Smooth muscle cell (in vitro differentiated cells): ENCODE measurements around the gene RAD52. TPM values are rescaled to one million over a fixed set of nuclear protein-coding genes. Genes with fewer than 3 reads are reported as not detected.

ENCODE experiments used
- DNase-seq: peaks from one replicate; lab custom pipeline; 2025; ENCODE audit not compliant: unreplicated experiment; lab: John Stamatoyannopoulos, UW
- H2AFZ ChIP-seq: fragments of 200-600 bp; sonication (generic); 2 replicates; pipeline ENCODE4 v1.6.0; 2016; ENCODE audit warnings: antibody characterized with exemption, low read depth, mild to moderate bottlenecking
- H3F3A ChIP-seq: fragments of 200-600 bp; sonication (generic); 2 replicates; pipeline ENCODE4 v1.6.0; 2017; ENCODE audit warnings: antibody characterized with exemption, low read depth
- H3K27ac ChIP-seq: fragments of 200-600 bp; sonication (generic); 2 replicates; pipeline ENCODE4 v1.5.1; 2016; ENCODE audit warnings: low read depth, mild to moderate bottlenecking
- H3K27me3 ChIP-seq: fragments of 200-600 bp; sonication (generic); 2 replicates; pipeline ENCODE4 v1.6.1; 2016; ENCODE audit warnings: low read depth, mild to moderate bottlenecking
- H3K36me3 ChIP-seq: fragments of 200-600 bp; sonication (generic); 2 replicates; pipeline ENCODE4 v1.5.1; 2016; ENCODE audit warnings: low read depth
- H3K4me1 ChIP-seq: fragments of 200-600 bp; sonication (generic); 2 replicates; pipeline ENCODE4 v1.5.1; 2016; ENCODE audit warnings: low read depth
- H3K4me2 ChIP-seq: fragments of 200-600 bp; sonication (generic); 2 replicates; pipeline ENCODE4 v1.6.0; 2016; ENCODE audit warnings: mild to moderate bottlenecking
- H3K4me3 ChIP-seq: fragments of 200-600 bp; sonication (generic); 2 replicates; pipeline ENCODE4 v1.5.1; 2016; ENCODE audit warnings: mild to moderate bottlenecking
- H3K79me2 ChIP-seq: fragments of 200-600 bp; sonication (generic); 2 replicates; pipeline ENCODE4 v1.6.0; 2016; ENCODE audit warnings: low read depth, mild to moderate bottlenecking
- H3K9ac ChIP-seq: fragments of 200-600 bp; sonication (generic); 2 replicates; pipeline ENCODE4 v1.6.0; 2016; ENCODE audit warnings: low read depth
- H3K9me3 ChIP-seq: fragments of 200-600 bp; sonication (generic); replicated peaks from 2 replicates; pipeline ENCODE4 v1.5.1; 2016; ENCODE audit warnings: low read depth
- H4K20me1 ChIP-seq: fragments of 200-600 bp; sonication (generic); 2 replicates; pipeline ENCODE4 v1.6.0; 2016; ENCODE audit warnings: low read depth
- WGBS: methylation state at CpG from one replicate; pipeline ENCODE4 v1.1.7; 2016; ENCODE audit warnings: low lambda C conversion rate; 5-methylcytosine and 5-hydroxymethylcytosine counted together
- polyA plus RNA-seq: library from polyadenylated mRNA; unstranded; fragments of >200 nt; fragmentation: Nextera tagmentation; extraction: Ambion mirVana; gene quantifications from 2 replicates; pipeline ENCODE4 v1.2.1, GENCODE V29; 2016
- total RNA-seq: library from RNA; depleted of rRNA; stranded (reverse); fragments of >200 nt; gene quantifications from 2 replicates; pipeline ENCODE4 v1.2.3, GENCODE V29; 2014
- TF ChIP-seq, protein P1 (sequence below): fragments of 200-600 bp; sonication (generic); IDR thresholded peaks from 2 replicates; pipeline ENCODE4 v1.5.1; 2017; ENCODE audit warnings: borderline replicate concordance, mild to moderate bottlenecking, antibody characterized with exemption; ENCODE audit not compliant: insufficient read depth, poor library complexity, severe bottlenecking

Gene RAD52
- total and polyA plus RNA-seq, 2 experiments from 2014 or later = 2.8 to 15.1 TPM

DNA sequence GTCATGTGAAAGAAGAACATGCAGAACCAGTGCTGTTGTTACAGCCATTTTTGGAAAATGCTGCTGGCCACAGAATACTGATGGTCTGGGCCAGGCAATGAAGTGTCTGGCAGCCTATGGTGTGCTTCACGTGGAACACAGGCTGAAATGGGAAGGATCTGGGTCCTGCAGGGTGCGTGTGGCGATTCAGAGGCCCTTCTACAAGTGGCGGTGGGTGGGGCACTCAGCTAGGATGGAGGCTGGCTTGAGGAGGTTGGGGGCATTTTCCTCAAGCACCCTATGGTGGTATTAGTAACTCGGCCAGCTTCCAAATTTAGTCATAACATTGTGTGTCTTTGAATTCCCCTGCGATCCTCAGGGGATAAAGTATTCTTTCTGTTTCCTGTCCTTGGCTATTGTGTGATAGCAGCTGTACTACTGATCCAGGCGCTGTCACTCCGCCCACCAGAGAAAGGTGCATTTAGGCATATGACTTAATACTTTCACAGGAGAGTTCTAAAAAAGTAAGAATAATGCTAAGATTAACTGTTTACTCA, 9.2 kb upstream of the RAD52 start:
- no peaks in the 10 kb centered on the region for H3K79me2 ChIP-seq
- no peaks in the 10 kb centered on the region for H3K27me3 ChIP-seq
- H3K36me3 ChIP-seq = no peaks in the 10 kb centered on the region
- DNase-seq = no peak
- H3F3A ChIP-seq = no peaks in the 10 kb centered on the region
- H3K4me1 ChIP-seq = no peaks in the 10 kb centered on the region
- H3K4me3 ChIP-seq = no peak overlapping the region
- no peaks in the 10 kb centered on the region for H3K9me3 ChIP-seq
- H2AFZ ChIP-seq = no peak overlapping the region
- H3K4me2 ChIP-seq = no peak overlapping the region
- H3K9ac ChIP-seq = no peak overlapping the region
- H4K20me1 ChIP-seq = no peaks in the 10 kb centered on the region
- 73% methylated on average over 8 of the region's 8 CpGs for WGBS
- no peak overlapping the region for H3K27ac ChIP-seq
- TF ChIP-seq, protein P1, sequence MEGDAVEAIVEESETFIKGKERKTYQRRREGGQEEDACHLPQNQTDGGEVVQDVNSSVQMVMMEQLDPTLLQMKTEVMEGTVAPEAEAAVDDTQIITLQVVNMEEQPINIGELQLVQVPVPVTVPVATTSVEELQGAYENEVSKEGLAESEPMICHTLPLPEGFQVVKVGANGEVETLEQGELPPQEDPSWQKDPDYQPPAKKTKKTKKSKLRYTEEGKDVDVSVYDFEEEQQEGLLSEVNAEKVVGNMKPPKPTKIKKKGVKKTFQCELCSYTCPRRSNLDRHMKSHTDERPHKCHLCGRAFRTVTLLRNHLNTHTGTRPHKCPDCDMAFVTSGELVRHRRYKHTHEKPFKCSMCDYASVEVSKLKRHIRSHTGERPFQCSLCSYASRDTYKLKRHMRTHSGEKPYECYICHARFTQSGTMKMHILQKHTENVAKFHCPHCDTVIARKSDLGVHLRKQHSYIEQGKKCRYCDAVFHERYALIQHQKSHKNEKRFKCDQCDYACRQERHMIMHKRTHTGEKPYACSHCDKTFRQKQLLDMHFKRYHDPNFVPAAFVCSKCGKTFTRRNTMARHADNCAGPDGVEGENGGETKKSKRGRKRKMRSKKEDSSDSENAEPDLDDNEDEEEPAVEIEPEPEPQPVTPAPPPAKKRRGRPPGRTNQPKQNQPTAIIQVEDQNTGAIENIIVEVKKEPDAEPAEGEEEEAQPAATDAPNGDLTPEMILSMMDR = no peak

DNA sequence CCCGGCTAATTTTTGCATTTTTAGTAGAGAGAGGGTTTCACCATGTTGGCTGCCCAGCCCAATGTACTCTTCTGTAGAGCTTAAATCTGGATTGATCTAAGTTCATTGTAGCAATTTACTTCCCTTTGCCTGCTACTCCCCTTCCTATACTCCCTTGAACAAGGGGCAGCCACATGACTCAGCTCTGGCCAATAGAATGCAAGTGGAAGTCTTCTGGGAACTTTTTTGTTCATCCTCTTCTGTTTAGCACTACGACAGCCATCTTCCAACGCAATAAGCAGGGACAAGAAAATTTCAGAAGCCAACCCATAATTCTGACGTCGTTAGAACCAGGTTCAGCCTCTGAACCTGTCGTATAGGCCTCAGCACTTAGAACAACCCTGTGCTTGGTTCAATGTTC, 6.4 kb upstream of the RAD52 start:
- H3K27ac ChIP-seq = no peak overlapping the region
- no peak overlapping the region for H2AFZ ChIP-seq
- H3K79me2 ChIP-seq = no peaks in the 10 kb centered on the region
- DNase-seq = no peak
- no peaks in the 10 kb centered on the region for H3K27me3 ChIP-seq
- no peak overlapping the region for H3K4me3 ChIP-seq
- WGBS = 94% methylated on average over 6 of the region's 6 CpGs
- no peaks in the 10 kb centered on the region for H4K20me1 ChIP-seq
- no peaks in the 10 kb centered on the region for H3K36me3 ChIP-seq
- H3K9ac ChIP-seq = no peak overlapping the region
- H3F3A ChIP-seq = no peaks in the 10 kb centered on the region
- no peaks in the 10 kb centered on the region for H3K9me3 ChIP-seq
- no peaks in the 10 kb centered on the region for H3K4me1 ChIP-seq
- TF ChIP-seq, protein P1 = no peak
- no peak overlapping the region for H3K4me2 ChIP-seq

DNA sequence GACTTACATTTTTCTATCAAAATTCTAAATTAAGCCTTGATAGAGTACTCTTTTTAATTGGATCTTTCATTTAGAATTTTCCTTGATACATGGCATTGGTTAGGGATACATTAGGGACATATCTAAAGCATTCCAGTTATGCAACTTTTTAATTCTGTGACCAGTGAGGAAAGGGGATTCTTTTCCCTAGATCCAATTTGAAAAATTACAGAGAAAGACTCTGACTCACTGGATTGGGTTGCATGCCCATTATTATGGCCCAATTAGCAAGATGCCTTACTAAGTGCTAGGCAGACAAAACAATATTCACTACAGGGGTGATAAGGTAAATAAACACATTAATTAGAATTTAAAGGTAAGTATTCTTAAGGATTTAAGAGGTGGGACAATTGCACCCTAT, 5.2 kb upstream of the RAD52 start:
- H3K4me1 ChIP-seq = no peaks in the 10 kb centered on the region
- H3F3A ChIP-seq = no peaks in the 10 kb centered on the region
- no peaks in the 10 kb centered on the region for H3K9me3 ChIP-seq
- no peak overlapping the region for H2AFZ ChIP-seq
- H3K4me2 ChIP-seq = no peak overlapping the region
- no peaks in the 10 kb centered on the region for H3K36me3 ChIP-seq
- no peaks in the 10 kb centered on the region for H3K27me3 ChIP-seq
- no peaks in the 10 kb centered on the region for H4K20me1 ChIP-seq
- H3K9ac ChIP-seq = no peak overlapping the region
- TF ChIP-seq, protein P1 = no peak
- H3K4me3 ChIP-seq = no peak overlapping the region
- no peak overlapping the region for H3K27ac ChIP-seq
- DNase-seq = no peak
- no peaks in the 10 kb centered on the region for H3K79me2 ChIP-seq

DNA sequence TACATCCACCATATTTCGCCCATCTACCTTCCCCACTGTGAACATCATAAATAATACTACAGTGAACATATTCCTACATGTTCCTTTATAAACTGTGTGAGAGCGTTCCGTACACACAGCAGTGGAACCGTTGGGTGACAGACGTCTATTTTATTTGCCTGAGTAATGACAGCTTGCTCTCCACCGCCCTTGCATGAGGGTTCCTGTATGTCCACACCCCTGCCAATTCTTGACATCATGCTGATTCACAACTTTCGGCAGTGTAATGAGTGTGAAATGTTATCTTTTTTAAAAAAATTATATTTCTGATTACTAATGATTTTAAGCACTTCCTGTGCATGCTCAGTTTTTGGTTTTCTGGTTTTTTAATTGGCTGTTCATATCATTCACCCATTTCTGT, 4.3 kb upstream of the RAD52 start:
- Histone ChIP-seq H2AFZ (no peak overlapping the region), H3K27ac (no peak overlapping the region)

More for the DNA sequence above, 4.3 kb upstream of the RAD52 start:
- Histone ChIP-seq H3K4me3 (no peak overlapping the region), H3K4me1 (no peaks in the 10 kb centered on the region), H3K9ac (no peak overlapping the region), H3K27me3 (no peaks in the 10 kb centered on the region), H4K20me1 (no peaks in the 10 kb centered on the region), H3K9me3 (no peaks in the 10 kb centered on the region), H3K36me3 (no peaks in the 10 kb centered on the region), H3K79me2 (no peaks in the 10 kb centered on the region), H3K4me2 (no peak overlapping the region), H3F3A (no peaks in the 10 kb centered on the region)
- WGBS = 86% methylated on average over 7 of the region's 7 CpGs
- no peak for DNase-seq
- TF ChIP-seq, protein P1 = no peak
